Measurements from ENCODE around the gene DEPDC4. TPM values are rescaled to one million over a fixed set of nuclear protein-coding genes. Genes with fewer than 3 reads are reported as not detected.

Gene DEPDC4
- total RNA-seq, 1 experiment from 2014 or later = 4.9 TPM

GRCh38 chr12:100193085-100193484 is 73.8 kb downstream of the DEPDC4 start:
- no peaks in the 10 kb centered on the region for H3K9me3 ChIP-seq
- CTCF ChIA-PET = no interaction called here
- Mint-ChIP-seq H3K36me3 (ENCODE audit: insufficient read depth, unreplicated experiment) (peaks cover 8% of the 10 kb centered on the region), H3K27ac (ENCODE audit: unreplicated experiment) (no peak overlapping the region), H3K4me1 (ENCODE audit: low read depth, unreplicated experiment) (no peaks in the 10 kb centered on the region), H3K27me3 (ENCODE audit: insufficient read depth, unreplicated experiment) (no peaks in the 10 kb centered on the region), H3K4me3 (ENCODE audit: unreplicated experiment) (no peak overlapping the region), H3K9me3 (ENCODE audit: unreplicated experiment) (no peaks in the 10 kb centered on the region)
- DNase-seq = no peak
- POLR2A ChIA-PET = no interaction called here
- no peak for TF ChIP-seq CTCF (IDR thresholded peaks at IDR 0.05; ENCODE audit: insufficient read depth in 1 of 2, low read depth in 1 of 2, low read length in 1 of 2, severe bottlenecking in 1 of 2, unreplicated experiment in 1 of 2)
- intact Hi-C loops (cut with micrococcal nuclease; ENCODE audit: unreplicated experiment) = no loop called here
- H3K27me3 ChIP-seq (replicated peaks; ENCODE audit: control insufficient read depth, insufficient read depth, low read length) = no peaks in the 10 kb centered on the region
- BruUV-seq (replicated peaks) = no TSS peak
- H3K4me1 ChIP-seq = no peaks in the 10 kb centered on the region; the same call in 1 of the 2 replicates
- no peaks in the 10 kb centered on the region; the same call in 1 of the 2 replicates for H3K36me3 ChIP-seq (ENCODE audit: control insufficient read depth, insufficient read depth, low read length)
- H3K4me3 ChIP-seq (ENCODE audit: low read depth, low read length) = no peak overlapping the region

Other genes with a start within 250 kb of the DEPDC4 start
- gene BLTP3B, start 124.2 kb downstream of the DEPDC4 start, total RNA-seq (2022) = 26.6 and 29.6 TPM in 2 replicates
- 25.0 and 26.0 TPM in 2 replicates for gene ACTR6, start 66.3 kb downstream of the DEPDC4 start, total RNA-seq (2022)
- gene SCYL2, start 98 bp upstream of the DEPDC4 start, total RNA-seq (2022) = 49.5 and 55.2 TPM in 2 replicates
- gene SLC17A8, start 90.0 kb upstream of the DEPDC4 start, total RNA-seq (2022) = not detected in 2 replicates
- gene NR1H4, start 206.8 kb upstream of the DEPDC4 start, total RNA-seq (2022) = not detected in 2 replicates

Data from Caco-2 (cell line).